ENCODE data around the gene DISP2.

DNA sequence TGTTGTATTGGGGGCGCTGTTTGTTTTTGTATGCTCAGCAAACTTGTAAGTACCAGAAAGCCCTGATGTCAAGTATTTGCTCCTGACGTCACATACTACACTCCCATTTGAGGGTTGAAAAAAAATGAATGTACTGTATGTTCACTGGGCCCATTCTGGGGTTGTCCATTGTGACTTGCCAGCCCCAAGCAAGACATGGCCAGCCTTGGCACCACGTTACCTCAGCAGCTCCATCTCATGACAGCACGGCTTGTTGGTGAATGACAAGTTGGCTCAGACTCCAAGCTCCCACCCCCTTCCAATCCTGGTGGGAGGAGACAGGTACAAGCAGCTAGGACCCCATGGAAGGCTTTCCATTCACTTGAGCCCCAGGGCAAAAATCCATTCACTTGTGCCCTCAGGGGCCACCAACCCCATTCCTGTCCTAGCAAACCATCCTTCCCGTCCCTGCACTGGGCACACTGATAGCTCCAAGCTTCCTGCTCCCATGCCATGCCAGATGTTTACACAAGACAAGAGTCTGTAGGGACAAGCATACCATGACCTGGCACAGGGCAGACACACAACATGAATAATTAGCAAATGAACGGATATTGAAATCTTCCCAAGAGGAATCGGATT lies 5.6 kb upstream of the DISP2 start:
- TF ChIP-seq, protein P1, sequence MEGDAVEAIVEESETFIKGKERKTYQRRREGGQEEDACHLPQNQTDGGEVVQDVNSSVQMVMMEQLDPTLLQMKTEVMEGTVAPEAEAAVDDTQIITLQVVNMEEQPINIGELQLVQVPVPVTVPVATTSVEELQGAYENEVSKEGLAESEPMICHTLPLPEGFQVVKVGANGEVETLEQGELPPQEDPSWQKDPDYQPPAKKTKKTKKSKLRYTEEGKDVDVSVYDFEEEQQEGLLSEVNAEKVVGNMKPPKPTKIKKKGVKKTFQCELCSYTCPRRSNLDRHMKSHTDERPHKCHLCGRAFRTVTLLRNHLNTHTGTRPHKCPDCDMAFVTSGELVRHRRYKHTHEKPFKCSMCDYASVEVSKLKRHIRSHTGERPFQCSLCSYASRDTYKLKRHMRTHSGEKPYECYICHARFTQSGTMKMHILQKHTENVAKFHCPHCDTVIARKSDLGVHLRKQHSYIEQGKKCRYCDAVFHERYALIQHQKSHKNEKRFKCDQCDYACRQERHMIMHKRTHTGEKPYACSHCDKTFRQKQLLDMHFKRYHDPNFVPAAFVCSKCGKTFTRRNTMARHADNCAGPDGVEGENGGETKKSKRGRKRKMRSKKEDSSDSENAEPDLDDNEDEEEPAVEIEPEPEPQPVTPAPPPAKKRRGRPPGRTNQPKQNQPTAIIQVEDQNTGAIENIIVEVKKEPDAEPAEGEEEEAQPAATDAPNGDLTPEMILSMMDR (IDR thresholded peaks at IDR 0.05), result no peak
- no peak for TF ChIP-seq POLR2A (IDR thresholded peaks at IDR 0.05)

Measured in uterus (tissue), 2 donors.